ENCODE results near the gene KRTAP4-9. TPM values are rescaled to one million over a fixed set of nuclear protein-coding genes. Genes with fewer than 3 reads are reported as not detected.
"Not testable (repeated sequence)": the region's sequence is repeated elsewhere in the genome, so short reads cannot be mapped to it uniquely, and the experiment has no call there.

KRTAP4-9 gene
- not detected for total RNA-seq

DNA sequence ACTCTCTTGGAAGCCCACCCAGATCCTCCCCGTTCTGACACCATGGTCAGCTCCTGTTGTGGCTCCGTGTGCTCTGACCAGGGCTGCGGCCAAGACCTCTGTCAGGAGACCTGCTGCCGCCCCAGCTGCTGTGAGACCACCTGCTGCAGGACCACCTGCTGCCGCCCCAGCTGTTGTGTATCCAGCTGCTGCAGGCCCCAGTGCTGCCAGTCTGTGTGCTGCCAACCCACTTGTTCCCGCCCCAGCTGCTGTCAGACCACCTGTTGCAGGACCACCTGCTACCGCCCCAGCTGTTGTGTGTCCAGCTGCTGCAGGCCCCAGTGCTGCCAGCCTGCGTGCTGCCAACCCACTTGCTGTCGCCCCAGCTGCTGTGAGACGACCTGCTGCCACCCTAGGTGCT, at the start of gene KRTAP4-9:
TSS of gene KRTAP4-9 (plus strand) at position 43 of the 400 bp plus-strand sequence. CDS start at position 43, 0 bp downstream.
- DNase-seq (ENCODE audit: low spot score); intact Hi-C loops (cut with DNase I); ATAC-seq: not testable (repeated sequence)

DNA sequence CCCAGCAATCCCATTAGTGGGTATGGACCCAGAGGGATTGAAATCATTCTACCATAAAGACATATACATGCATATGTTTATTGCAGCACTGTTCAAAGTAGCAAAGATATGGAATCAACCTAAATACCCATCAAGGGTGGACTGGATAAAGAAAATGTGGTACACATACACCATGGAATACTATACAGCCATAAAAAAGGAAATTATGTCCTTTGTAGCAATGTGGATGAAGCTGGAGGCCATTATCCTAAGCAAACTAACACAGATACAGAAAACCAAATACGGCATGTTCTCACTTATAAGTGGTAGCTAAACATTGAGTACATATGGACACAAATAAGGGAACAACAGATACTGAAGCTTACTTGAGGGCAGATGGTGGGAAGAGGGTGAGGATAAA, 47.6 kb upstream of the KRTAP4-9 start:
- no peak for ATAC-seq
- intact Hi-C loops (cut with DNase I): no loop called here
- no peak for DNase-seq (ENCODE audit: low spot score)

DNA sequence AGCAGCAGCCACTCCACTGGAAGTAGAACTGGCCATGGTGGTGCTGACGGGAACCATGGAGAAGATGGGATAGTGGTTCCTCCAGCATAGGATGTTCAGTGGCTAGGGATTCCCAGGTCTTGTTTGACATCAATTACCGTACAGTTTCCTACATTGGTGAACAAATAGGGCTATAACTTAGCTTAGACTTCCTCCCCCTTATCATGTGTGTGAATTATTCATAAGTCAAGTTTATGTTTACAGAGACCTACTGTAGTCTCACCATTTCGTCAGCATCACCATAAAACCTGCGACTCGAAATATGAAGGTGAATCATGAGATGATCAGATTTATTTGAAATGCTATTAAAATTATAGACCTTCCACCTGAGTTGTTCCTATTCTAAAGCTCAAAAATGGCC, 46.4 kb upstream of the KRTAP4-9 start:
- intact Hi-C loops (cut with DNase I): no loop called here
- no peak for ATAC-seq
- DNase-seq (ENCODE audit: low spot score): no peak

DNA sequence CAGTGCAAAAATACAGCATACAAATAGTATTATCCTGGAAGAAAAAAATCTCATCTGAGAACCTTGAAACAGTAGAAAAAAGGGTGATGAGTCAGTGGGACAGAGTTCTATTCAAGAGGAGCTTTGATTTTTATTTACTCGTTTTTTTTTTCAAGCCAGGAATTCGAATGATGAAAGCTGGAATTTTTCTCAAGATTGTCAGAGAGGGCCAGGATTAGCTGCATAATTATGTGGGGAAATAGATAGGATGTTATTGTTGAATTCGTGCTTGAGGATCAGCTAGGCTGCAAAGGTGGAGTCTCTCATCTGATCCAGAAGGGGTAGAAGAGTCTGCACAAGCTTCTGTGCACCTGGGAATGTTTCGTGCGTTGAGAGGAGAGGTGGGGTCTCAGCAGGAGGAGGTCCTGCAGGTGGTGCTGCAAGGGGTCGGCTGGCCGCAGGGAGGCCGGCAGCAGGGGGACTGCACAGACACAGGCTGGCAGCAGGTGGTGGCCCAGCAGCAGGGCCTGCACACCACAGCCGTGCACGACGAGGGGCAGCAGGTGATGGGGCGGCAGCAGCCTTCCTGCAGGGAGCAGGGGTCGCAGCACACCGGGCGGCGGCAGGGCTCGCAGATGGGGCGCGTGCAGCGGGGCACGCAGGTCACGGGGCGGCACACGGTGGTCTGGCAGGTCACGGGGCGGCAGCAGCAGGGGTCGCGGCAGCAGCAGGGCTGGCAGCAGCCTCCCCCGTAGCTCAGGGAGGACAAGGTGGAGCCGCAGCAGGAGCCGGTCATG, 45.7 kb upstream of the KRTAP4-9 start:
- intact Hi-C loops (cut with DNase I); ATAC-seq; DNase-seq (ENCODE audit: low spot score): not testable (repeated sequence)

DNA sequence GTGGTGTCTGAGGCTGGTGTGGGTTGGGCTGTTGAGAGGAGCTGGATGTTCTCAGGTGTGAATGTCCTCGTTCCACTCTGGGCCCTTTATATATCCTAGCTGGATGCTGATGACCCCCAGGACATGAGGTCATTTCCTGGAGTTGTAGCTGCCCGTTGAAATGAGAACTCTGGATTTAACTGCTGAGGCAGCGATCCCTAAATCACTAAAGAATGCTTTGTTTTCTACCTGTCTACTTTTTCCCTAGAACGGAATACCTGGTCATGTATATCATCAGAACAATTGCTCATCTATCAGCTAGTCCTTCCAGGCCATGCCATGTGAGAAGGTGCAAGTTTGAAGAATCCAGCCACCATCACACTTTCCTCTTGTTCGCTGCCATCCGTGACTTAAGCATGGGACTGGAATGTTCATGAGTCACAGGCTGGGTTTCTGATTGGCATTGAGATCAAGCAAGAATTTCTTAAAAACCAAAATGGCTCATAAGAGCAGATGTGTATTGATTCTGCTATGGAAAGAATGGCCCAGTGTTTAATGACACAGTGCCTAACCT, 45.1 kb upstream of the KRTAP4-9 start, which contains the start of gene KRTAP2-3:
TSS of gene KRTAP2-3 (minus strand) at position 63 of the 553 bp plus-strand sequence. CDS start 64 bp downstream, outside the sequence.
- no peak for DNase-seq (ENCODE audit: low spot score)
- intact Hi-C loops (cut with DNase I): no loop called here
- ATAC-seq: no peak

DNA sequence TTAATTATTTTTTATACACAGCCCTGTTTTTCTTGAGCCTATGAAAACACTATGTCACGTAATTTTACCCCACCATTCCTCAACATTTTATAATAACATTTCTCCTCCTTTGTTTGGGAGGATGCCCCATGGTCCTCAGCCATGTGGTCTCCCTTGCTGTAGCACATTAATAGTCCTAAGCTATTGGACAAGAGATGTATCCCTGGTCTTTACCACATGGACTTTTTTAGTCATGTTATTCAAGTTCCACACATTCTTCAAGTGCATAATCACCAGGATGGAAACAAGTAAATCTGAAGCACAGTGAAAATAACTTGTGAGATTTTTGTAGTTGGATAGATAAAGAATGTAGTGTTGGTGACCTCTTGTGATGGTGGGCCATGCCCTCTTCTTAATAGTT, 43.2 kb upstream of the KRTAP4-9 start:
- DNase-seq (ENCODE audit: low spot score) (no peak), ATAC-seq (peak; percentile 67)
- intact Hi-C loops (cut with DNase I): no loop called here

DNA sequence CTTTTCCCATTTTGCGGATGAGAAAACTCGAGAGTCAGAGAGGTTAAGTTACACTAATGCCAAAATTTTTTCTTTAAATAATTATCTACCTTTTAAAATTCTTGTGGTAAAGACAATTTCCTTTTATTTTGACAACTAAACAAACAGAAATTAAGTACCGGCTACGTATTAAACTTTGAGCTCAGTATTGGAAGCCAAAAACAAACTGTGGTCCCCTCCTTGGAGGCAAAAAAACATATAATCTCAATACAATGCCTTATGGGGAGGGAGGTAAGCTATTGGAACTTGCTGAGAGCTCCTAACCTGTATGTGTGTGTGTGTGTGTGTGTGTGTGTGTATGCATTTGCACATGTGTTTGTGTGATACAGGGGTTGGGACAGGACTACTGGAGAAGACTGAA, 41.7 kb upstream of the KRTAP4-9 start:
- ATAC-seq (no peak), DNase-seq (ENCODE audit: low spot score) (no peak)
- intact Hi-C loops (cut with DNase I): no loop called here

DNA sequence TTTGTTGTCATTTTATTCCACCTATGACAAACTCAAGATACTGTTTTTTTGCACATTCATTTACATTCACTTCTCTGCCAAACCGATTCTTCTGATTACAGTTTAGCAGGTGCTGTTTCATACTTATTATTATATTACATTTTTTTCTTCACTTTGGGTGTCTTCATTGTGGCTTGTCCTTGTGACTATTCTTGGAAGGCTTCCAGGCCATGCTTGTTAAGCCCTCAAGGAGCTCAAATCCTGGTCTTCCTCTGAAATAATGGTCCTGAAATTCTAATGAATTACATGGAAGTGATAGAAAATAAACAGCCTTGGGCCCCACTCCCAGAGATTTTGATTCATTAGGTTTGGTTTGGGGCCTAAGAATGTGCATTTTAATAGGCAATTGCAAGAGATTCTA, 40.9 kb upstream of the KRTAP4-9 start:
- ATAC-seq (no peak), DNase-seq (ENCODE audit: low spot score) (no peak)
- intact Hi-C loops (cut with DNase I): no loop called here

DNA sequence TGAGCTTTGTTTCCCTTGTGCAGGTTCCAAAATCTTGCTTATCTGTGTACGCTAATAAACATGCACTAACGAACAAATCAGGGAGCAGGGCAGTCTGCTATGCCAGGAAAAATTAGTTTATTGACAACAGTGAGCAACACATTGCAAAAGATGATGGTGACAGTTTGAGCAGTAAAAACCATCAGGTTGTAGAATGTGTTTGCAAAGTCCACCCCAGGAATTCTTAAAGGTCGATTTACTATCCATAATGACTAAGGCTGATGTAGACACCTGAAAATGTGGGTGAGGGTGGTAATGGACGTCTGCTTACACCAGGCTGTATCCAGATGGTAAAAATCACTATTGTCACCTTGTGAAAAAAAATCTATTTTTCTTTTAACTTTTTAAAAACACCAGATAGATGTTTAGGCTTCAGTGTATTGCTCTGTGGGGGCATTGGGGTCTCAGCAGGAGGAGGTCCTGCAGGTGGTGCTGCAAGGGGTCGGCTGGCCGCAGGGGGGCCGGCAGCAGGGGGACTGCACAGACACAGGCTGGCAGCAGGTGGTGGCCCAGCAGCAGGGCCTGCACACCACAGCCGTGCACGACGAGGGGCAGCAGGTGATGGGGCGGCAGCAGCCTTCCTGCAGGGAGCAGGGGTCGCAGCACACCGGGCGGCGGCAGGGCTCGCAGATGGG, 40.0 kb upstream of the KRTAP4-9 start:
- intact Hi-C loops (cut with DNase I); ATAC-seq; DNase-seq (ENCODE audit: low spot score): not testable (repeated sequence)

DNA sequence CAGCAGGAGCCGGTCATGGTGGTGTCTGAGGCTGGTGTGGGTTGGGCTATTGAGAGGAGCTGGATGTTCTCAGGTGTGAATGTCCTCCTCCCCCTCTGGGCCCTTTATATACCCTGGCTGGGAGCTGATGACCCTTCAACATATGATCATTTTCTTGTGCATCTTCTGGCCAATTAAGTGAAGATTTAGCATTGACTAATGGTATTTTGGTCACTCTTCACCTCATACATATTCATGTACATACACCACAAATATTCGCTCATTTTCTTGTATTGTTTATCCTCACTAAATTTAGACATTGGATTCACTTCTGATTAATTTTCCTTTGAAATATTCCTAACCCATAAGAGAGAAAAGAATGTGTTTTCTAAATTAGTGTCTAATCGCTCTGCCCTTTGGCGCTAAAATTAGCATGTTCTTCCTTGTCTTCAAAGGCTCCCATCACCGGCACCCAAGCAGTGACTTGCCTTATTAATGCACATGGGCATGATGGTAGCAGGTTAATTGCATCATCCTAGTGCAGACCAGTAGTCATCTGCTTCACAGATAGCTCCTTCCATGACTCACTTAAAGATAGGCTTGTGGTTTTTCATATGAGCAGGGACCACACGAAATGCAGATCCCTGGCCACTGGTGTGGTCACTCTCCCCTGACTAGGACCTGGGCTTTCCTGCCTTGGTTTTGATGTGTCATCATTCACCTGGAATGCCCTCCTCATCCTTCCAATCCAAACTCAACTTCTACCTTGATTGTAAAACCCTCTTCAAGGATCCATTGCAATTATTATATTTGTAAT, 39.2 kb upstream of the KRTAP4-9 start, which contains the start of gene KRTAP2-4:
TSS of gene KRTAP2-4 (minus strand) at position 51 of the 796 bp plus-strand sequence. CDS start at position 17, 34 bp downstream.
- ATAC-seq (no peak), DNase-seq (ENCODE audit: low spot score) (no peak)
- intact Hi-C loops (cut with DNase I): no loop called here

DNA sequence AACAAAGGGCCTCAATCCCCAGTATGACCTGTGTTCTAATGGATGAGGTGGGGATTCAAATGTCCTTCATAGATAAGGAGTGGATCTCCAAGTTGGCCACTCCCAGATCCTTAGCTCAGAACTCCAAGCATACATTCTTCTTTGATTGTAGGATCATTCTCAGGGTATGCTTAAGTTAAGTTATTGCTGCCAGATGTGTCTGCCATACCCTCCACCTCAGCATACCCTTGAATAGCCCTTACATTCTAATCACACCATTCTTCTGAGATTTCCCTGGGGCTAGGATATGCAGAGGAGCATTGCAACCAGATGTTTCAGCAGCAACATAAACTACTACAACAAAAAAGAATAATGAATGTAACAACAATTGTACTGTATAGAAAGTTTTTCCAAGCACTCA, 37.9 kb upstream of the KRTAP4-9 start:
- DNase-seq (ENCODE audit: low spot score) (no peak), ATAC-seq (no peak)
- intact Hi-C loops (cut with DNase I): no loop called here

DNA sequence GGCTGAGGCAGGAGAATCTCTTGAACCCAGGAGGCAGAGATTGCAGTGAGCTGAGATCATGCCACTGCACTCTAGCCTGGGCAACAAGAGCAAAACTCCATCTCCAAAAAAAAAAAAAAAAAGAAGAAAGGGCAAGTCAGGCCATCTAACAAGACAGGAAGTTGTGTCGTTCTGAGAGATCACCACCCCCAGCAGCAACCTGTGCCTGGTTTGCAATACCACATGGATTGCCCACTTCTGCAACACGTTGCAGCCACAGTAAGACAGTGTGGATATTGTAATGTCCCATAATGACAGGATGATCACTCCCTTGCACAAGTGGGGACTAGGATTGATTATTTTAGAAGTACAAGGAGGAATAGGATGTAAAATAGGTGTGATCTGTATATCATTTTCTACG, 36.2 kb upstream of the KRTAP4-9 start:
- DNase-seq (ENCODE audit: low spot score): no peak
- ATAC-seq: no peak
- intact Hi-C loops (cut with DNase I): no loop called here

DNA sequence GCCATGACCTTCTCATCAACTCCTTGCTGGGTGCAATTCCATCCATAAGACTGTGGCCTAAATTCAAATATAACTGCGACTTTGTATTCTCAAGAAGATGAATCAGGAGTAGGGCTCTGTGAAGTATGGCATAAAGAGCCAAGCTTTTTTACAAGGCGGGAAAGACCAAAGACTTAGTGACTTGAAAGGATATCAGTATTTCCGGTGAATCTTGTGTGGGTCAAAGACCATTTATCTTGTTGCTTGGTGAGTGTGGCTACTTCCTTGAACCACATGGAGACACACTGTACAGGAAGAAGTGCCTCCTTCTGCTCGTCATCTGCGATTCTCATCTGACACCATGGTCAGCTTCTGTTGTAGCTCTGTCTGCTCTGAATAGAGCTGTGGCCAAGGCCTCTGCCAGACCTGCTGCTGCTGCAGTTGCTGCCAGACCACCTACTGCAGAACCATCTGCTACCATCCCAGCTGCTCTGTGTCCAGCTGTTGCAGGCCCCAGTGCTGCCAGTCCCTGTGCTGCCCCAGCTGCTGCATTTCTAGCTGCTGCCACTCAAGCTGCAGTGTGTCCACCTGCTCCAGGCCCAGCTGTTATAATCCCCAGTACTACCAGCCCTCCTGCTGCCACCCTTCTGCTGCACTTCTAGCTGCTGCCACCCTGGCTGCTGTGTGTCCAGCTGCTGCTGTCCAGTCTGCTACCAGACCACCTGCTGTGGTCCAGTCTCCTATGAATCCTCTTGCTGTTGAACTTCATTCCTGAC, 33.4 kb upstream of the KRTAP4-9 start:
- intact Hi-C loops (cut with DNase I): no loop called here
- ATAC-seq (no peak), DNase-seq (ENCODE audit: low spot score) (no peak)

DNA sequence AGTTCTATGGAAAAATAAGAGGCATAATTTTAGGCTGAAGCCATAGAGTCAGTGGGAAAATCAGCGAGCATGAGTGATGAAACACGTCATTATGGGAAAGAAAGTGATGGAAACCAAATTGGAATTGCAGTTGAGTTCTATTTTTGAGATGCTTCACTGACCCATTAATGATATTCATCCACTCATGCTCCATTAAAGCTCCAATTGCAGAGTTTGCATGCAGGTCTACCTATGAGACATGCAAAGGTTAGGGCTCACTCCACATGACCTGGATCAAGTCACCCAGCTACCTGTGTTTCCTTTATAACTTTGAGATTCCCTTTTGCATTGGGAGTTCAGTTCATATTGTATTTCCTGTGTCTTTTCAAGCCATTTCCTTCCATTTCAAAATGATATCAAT, 31.5 kb upstream of the KRTAP4-9 start:
- intact Hi-C loops (cut with DNase I): no loop called here
- ATAC-seq: no peak
- no peak for DNase-seq (ENCODE audit: low spot score)

DNA sequence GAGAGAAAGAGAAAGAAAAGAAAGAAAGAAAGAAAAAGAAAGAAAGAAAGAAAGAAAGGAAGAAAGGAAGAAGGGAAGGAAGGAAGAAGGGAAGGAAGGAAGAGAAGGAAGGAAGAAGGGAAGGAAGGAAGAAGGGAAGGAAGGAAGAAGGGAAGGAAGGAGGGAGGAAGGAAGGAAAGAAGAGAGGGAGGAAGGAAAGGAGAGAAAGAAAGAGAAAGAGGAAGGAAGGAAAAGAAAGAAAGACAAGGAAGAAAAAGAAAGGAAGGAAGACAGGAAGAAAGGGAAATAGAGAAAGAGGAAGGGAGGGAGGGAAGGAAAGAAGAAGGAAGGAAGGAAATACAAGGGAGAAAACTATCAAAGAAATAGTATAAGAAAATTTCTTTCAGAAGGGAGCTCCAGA, 28.4 kb upstream of the KRTAP4-9 start:
- ATAC-seq: no peak
- no peak for DNase-seq (ENCODE audit: low spot score)
- intact Hi-C loops (cut with DNase I): no loop called here

DNA sequence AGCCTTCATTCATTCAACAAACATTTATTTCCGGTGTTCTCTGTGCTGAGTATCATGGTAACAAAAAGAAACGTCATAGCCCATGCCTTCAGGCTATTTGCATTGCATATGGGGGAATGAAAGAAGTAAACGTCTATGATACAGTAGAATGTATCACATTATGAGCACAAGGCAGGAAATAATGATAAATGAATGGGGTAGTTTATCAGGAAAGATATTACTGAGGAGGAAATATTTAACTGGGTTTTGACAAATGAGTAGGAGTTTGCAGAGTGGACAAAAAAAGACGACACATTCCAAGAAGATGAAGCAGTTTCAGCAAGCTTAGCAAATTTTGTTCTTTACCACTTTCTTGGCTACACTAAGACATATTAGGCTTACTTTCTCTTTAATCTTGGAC, 22.6 kb upstream of the KRTAP4-9 start:
- DNase-seq (ENCODE audit: low spot score) (no peak), ATAC-seq (no peak)
- intact Hi-C loops (cut with DNase I): no loop called here

DNA sequence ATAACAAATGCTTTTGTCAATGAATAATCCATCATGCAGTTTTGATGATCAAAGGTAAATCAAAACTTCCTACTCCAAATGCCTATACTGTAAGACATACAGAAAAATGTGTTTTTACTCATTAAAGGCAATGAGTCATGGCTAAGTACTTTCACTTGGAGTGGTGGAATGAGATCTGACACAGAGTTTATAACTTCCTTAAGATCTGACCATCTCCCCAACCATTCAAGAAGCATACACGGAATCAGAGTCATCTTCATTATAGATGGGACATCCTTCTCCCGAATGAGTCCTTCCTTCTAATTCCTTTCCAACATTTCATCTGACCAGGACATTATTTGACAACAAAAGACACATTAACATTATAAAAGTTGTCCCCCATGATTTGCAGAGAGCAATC, 21.8 kb upstream of the KRTAP4-9 start:
- DNase-seq (ENCODE audit: low spot score); intact Hi-C loops (cut with DNase I); ATAC-seq: not testable (repeated sequence)

DNA sequence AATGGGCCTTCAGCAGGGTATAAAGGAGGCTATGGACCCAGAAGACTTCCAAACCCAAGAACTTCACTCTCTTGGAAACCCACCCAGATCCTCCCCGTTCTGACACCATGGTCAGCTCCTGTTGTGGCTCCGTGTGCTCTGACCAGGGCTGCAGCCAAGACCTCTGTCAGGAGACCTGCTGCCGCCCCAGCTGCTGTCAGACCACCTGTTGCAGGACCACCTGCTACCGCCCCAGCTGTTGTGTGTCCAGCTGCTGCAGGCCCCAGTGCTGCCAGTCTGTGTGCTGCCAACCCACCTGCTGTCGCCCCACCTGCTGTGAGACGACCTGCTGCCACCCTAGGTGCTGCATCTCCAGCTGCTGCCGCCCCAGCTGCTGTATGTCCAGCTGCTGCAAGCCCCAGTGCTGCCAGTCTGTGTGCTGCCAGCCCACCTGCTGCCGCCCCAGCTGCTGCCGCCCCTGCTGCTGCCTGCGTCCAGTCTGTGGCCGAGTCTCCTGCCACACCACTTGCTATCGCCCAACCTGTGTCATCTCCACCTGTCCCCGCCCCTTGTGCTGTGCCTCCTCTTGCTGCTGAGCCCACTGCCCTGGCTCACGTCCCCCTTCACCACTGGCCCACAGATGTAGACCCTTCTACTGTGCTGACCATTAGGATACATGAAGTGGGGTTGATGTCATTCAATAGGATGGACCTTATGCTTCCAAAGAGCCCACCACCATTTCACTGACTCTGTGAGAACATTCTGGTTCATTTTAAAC, 20.9 kb upstream of the KRTAP4-9 start, which contains the start of gene KRTAP4-7:
TSS of gene KRTAP4-7 (plus strand) at position 51 of the 757 bp plus-strand sequence. CDS start at position 108, 57 bp downstream.
- ATAC-seq; intact Hi-C loops (cut with DNase I); DNase-seq (ENCODE audit: low spot score): not testable (repeated sequence)
